ENCODE data around the gene DHH. TPM values are rescaled to one million over a fixed set of nuclear protein-coding genes. Genes with fewer than 3 reads are reported as not detected.

The DHH gene
- total RNA-seq, 1 experiment from 2014 or later: 0.13 TPM

- no peaks in the 10 kb centered on the region for H3K79me2 ChIP-seq (ENCODE audit: low read depth)
- H3K27me3 ChIP-seq (ENCODE audit: insufficient read depth, low read depth): peaks cover 23% of the 10 kb centered on the region
- intact Hi-C loops (cut with micrococcal nuclease; ENCODE audit: unreplicated experiment): no loop called here
- H4K20me1 ChIP-seq (ENCODE audit: insufficient read depth): no peaks in the 10 kb centered on the region
- POLR2A ChIA-PET (ENCODE audit: unreplicated experiment): interaction anchor here (0.6 kb wide), 1 partner anchor 22 kb away, joined by 3 read pairs; no protein-coding TSS in a partner anchor
- no peak for TF ChIP-seq EZH2 (IDR thresholded peaks at IDR 0.05; ENCODE audit: low read depth)
- no peak for TF ChIP-seq CTCF (conservative IDR thresholded peaks at IDR 0.05)
- H3K36me3 ChIP-seq (ENCODE audit: low read depth): no peaks in the 10 kb centered on the region
- no TSS peak for BruUV-seq (replicated peaks)
- H3K9me2 ChIP-seq (ENCODE audit: insufficient read depth): no peaks in the 10 kb centered on the region
- H3K4me1 ChIP-seq (replicated peaks; ENCODE audit: insufficient read depth): peaks cover 11% of the 10 kb centered on the region; the same call in 1 of the 2 replicates
- H3K27ac ChIP-seq: no peak overlapping the region
- H3K4me3 ChIP-seq: no peak overlapping the region; the same call in 1 of the 2 replicates
- H3K4me2 ChIP-seq: peak overlapping the region; percentile 59
- DNase-seq: no peak
- no peak overlapping the region for H2AFZ ChIP-seq
- peaks cover 21% of the 10 kb centered on the region; the same call in 1 of the 2 replicates for H3F3A ChIP-seq (ENCODE audit: insufficient read depth, low read depth)
- H3K9me3 ChIP-seq (ENCODE audit: insufficient read depth, low read depth): no peaks in the 10 kb centered on the region
- CTCF ChIA-PET: interaction anchor here (0.6 to 0.8 kb wide), 3 partner anchors 19 to 39 kb away, joined by 3 to 4 read pairs (median 3); no protein-coding TSS in a partner anchor
Measured at GRCh38 chr12:49094975-49095365, 369 bp upstream of the DHH start.

- Histone ChIP-seq H3F3A (ENCODE audit: insufficient read depth, low read depth) (peaks cover 21% of the 10 kb centered on the region; the same call in 1 of the 2 replicates), H3K4me2 (no peak overlapping the region), H3K27ac (no peak overlapping the region), H2AFZ (no peak overlapping the region), H3K27me3 (ENCODE audit: insufficient read depth, low read depth) (peaks cover 23% of the 10 kb centered on the region), H4K20me1 (ENCODE audit: insufficient read depth) (no peaks in the 10 kb centered on the region), H3K79me2 (ENCODE audit: low read depth) (no peaks in the 10 kb centered on the region), H3K4me3 (no peak overlapping the region), H3K4me1 (replicated peaks; ENCODE audit: insufficient read depth) (peaks cover 12% of the 10 kb centered on the region; the same call in 1 of the 2 replicates), H3K9me2 (ENCODE audit: insufficient read depth) (no peaks in the 10 kb centered on the region), H3K9me3 (ENCODE audit: insufficient read depth, low read depth) (no peaks in the 10 kb centered on the region), H3K36me3 (ENCODE audit: low read depth) (no peaks in the 10 kb centered on the region)
- intact Hi-C loops (cut with micrococcal nuclease; ENCODE audit: unreplicated experiment): no loop called here
- no TSS peak for BruUV-seq (replicated peaks)
- CTCF ChIA-PET: no interaction called here
- POLR2A ChIA-PET (ENCODE audit: unreplicated experiment): no interaction called here
- no peak for TF ChIP-seq CTCF (conservative IDR thresholded peaks at IDR 0.05)
- no peak for TF ChIP-seq EZH2 (IDR thresholded peaks at IDR 0.05; ENCODE audit: low read depth)
- DNase-seq: no peak
Measured at GRCh38 chr12:49093792-49094159, 825 bp downstream of the DHH start.

- Histone ChIP-seq H3K9me3 (ENCODE audit: insufficient read depth, low read depth) (no peaks in the 10 kb centered on the region), H3K4me1 (replicated peaks; ENCODE audit: insufficient read depth) (peaks cover 17% of the 10 kb centered on the region), H3K4me2 (no peak overlapping the region), H3K79me2 (ENCODE audit: low read depth) (no peaks in the 10 kb centered on the region), H3K27me3 (ENCODE audit: insufficient read depth, low read depth) (peaks cover 23% of the 10 kb centered on the region), H3K4me3 (no peak overlapping the region), H2AFZ (no peak overlapping the region), H3K27ac (no peak overlapping the region), H3K9me2 (ENCODE audit: insufficient read depth) (no peaks in the 10 kb centered on the region), H3K36me3 (ENCODE audit: low read depth) (no peaks in the 10 kb centered on the region), H4K20me1 (ENCODE audit: insufficient read depth) (no peaks in the 10 kb centered on the region), H3F3A (ENCODE audit: insufficient read depth, low read depth) (peaks cover 23% of the 10 kb centered on the region; the same call in 1 of the 2 replicates)
- intact Hi-C loops (cut with micrococcal nuclease; ENCODE audit: unreplicated experiment): no loop called here
- TF ChIP-seq EZH2 (IDR thresholded peaks at IDR 0.05; ENCODE audit: low read depth) (no peak), CTCF (conservative IDR thresholded peaks at IDR 0.05) (no peak)
- no TSS peak for BruUV-seq (replicated peaks)
- no peak for DNase-seq
- POLR2A ChIA-PET (ENCODE audit: unreplicated experiment): interaction anchor here (0.5 kb wide), 1 partner anchor 766 kb away, joined by 5 read pairs; no protein-coding TSS in a partner anchor
- CTCF ChIA-PET: interaction anchor here (1.0 to 1.2 kb wide), 2 partner anchors 12 to 29 kb away, joined by 3 to 4 read pairs; no protein-coding TSS in a partner anchor
Measured at GRCh38 chr12:49092816-49093406, 1.7 kb downstream of the DHH start.

All from PC-9 (cell line).